GM12891 (cell line): ENCODE measurements around the gene NEGR1.

Experiments
- PAX5 ChIP-seq: IDR thresholded peaks from 2 replicates; pipeline ENCODE4 v1.6.1; 2011; ENCODE audit warnings: low read length, moderate library complexity, mild to moderate bottlenecking; ENCODE audit not compliant: insufficient read depth, severe bottlenecking
- POLR2A ChIP-seq: IDR thresholded peaks from 2 replicates; pipeline ENCODE4 v1.6.1; 2011; ENCODE audit warnings: low read depth, low read length, control low read depth
- POLR2AphosphoS5 ChIP-seq: IDR thresholded peaks from 2 replicates; pipeline ENCODE4 v1.6.1; 2011; ENCODE audit warnings: low read depth, low read length, control low read depth
- SPI1 ChIP-seq: IDR thresholded peaks from 2 replicates; pipeline ENCODE4 v1.6.1; 2011; ENCODE audit warnings: low read depth, low read length, control low read depth
- TAF1 ChIP-seq: IDR thresholded peaks from 2 replicates; pipeline ENCODE4 v1.6.1; 2011; ENCODE audit warnings: low read depth, low read length, control low read depth

GRCh38 chr1:71778940-71779339 lies 503.4 kb downstream of the NEGR1 start:
- TF ChIP-seq POLR2AphosphoS5 (no peak), POLR2A (no peak), TAF1 (no peak), PAX5 (no peak), SPI1 (no peak)
